Activated CD4-positive, CD25-positive, alpha-beta regulatory T cell treated with anti-CD3 and anti-CD28 coated beads, Interleukin-2, amount 50 U/mL, for 72 hours (primary cell): ENCODE data around the gene MTSS2.

Source experiments
- DNase-seq: peaks from one replicate; pipeline ENCODE4 v3.0.0; 2021

Gene MTSS2

GRCh38 chr16:70665806-70666735 lies 19.8 kb downstream of the MTSS2 start:
- DNase-seq: no peak

- DNase-seq: no peak
Observed at GRCh38 chr16:70665113-70665694, 20.6 kb downstream of the MTSS2 start.

GRCh38 chr16:70664325-70665112 lies 21.3 kb downstream of the MTSS2 start:
- no peak for DNase-seq

- DNase-seq: no peak
Observed at GRCh38 chr16:70663524-70664324, 22.1 kb downstream of the MTSS2 start.

- DNase-seq: no peak
Observed at GRCh38 chr16:70662991-70663523, 22.8 kb downstream of the MTSS2 start.

GRCh38 chr16:70661918-70662641 lies 23.8 kb downstream of the MTSS2 start:
- DNase-seq: no peak

GRCh38 chr16:70661534-70661917 lies 24.3 kb downstream of the MTSS2 start:
- DNase-seq: no peak

- no peak for DNase-seq
Observed at GRCh38 chr16:70660672-70661350, 25.0 kb downstream of the MTSS2 start.

- DNase-seq: no peak
Observed at GRCh38 chr16:70659953-70660671, 25.7 kb downstream of the MTSS2 start.

GRCh38 chr16:70659546-70659945 lies 26.3 kb downstream of the MTSS2 start:
- DNase-seq: no peak

GRCh38 chr16:70658921-70659320 lies 26.9 kb downstream of the MTSS2 start:
- no peak for DNase-seq

GRCh38 chr16:70657956-70658355 lies 27.9 kb downstream of the MTSS2 start:
- DNase-seq: no peak

GRCh38 chr16:70656712-70657263 lies 29.1 kb downstream of the MTSS2 start:
- DNase-seq: no peak

- no peak for DNase-seq
Observed at GRCh38 chr16:70656065-70656711, 29.7 kb downstream of the MTSS2 start.

GRCh38 chr16:70653809-70654771 lies 31.8 kb downstream of the MTSS2 start:
- DNase-seq: peak; percentile 81

GRCh38 chr16:70653406-70653805 lies 32.4 kb downstream of the MTSS2 start:
- no peak for DNase-seq

- no peak for DNase-seq
Observed at GRCh38 chr16:70652322-70652721, 33.5 kb downstream of the MTSS2 start.

GRCh38 chr16:70651524-70651923 lies 34.3 kb downstream of the MTSS2 start:
- no peak for DNase-seq
